ENCODE measurements around the gene SPATA21.
"Not testable (repeated sequence)": the region's sequence is repeated elsewhere in the genome, so short reads cannot be mapped to it uniquely, and the experiment has no call there.

The SPATA21 gene

DNA sequence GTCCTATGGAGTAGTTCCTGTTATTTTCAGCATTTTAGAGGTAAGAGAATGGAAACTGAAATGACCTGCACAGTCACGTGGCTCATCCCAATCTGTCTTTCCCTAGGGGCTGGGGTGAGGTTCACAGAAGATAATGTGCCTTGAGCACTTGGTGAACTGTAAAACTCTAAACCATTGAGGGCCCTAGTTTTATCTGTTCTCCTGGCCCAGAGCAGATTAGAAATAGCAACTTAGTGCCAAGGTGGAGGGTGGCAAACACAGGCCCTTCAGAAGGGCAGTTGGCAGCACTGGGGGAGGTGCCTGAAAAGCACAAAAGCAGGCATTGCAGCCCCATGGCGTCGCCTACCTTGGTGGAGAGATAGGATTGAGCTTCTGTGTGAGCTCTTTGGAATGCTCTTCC lies 17.7 kb upstream of the SPATA21 start:
- DNase-seq (ENCODE audit: insufficient read length, low spot score); FAIRE-seq: not testable (repeated sequence)

DNA sequence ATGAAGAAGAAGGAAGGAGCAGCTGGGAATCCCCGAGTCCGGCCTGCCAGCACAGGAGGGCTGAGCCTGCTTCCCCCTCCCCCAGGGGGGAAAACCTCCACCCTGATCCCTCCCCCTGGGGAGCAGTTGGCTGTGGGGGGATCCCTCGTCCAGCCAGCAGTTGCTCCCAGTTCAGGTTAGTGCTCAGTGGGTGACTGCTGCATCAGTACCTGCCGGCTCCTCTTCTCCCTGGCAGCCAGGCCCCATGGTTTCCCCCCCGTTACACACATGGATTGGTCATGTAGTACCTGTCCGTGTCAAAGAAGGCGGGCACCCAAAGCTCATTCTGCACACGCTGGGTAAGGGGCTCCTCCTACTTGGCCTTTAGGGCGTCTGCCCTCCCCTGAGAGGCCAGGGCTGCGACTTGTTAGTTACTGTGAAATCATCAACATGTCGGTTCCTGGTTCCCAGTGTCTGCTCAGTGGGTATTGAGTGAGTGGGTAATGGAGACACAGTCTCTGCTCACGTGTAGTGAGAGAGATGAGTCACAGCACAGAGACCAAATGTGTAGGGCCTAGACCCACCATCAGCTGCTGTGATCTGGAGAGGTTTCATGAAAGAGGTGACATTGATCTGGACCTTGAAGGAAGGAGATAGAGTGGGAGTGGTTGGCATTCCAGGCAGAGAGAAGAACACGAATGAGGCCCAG lies 14.8 kb upstream of the SPATA21 start:
- no peak for FAIRE-seq
- DNase-seq (ENCODE audit: insufficient read length, low spot score), result no peak

- FAIRE-seq, result no peak
These were observed 13.7 kb upstream of the SPATA21 start for GRCh38 chr1:16450863-16451481.

GRCh38 chr1:16449666-16450065 lies 12.4 kb upstream of the SPATA21 start:
- no peak for DNase-seq (ENCODE audit: insufficient read length, low spot score)
- no peak for FAIRE-seq

More at GRCh38 chr1:16450863-16451481, 13.7 kb upstream of the SPATA21 start:
- no peak for DNase-seq (ENCODE audit: insufficient read length, low spot score)

DNA sequence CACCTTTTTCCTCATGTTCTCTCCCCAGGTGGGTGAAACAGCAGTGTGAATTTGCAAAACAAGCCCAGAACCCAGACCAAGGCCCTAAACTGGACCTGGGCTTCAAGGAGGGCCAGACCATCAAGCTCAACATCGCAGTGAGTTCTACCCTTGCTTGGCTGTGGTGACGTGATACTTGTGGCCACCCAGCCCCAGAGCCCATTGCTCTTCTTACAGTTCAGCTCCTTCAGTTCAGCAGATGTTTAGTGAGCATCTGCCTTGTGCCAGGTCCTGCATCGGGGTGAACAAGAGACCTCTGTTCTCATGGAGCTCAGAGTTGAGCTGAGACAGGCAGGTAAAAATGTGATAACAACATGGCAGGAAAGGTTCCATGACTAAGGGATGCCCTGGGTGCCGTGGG lies 11.8 kb upstream of the SPATA21 start:
- FAIRE-seq (no peak), DNase-seq (ENCODE audit: insufficient read length, low spot score) (no peak)

GRCh38 chr1:16447641-16448040 lies 10.4 kb upstream of the SPATA21 start:
- FAIRE-seq (no peak), DNase-seq (ENCODE audit: insufficient read length, low spot score) (no peak)

GRCh38 chr1:16446116-16446515 lies 8.9 kb upstream of the SPATA21 start:
- FAIRE-seq, result no peak

GRCh38 chr1:16445052-16445451 lies 7.8 kb upstream of the SPATA21 start:
- DNase-seq (ENCODE audit: insufficient read length, low spot score), result no peak
- no peak for FAIRE-seq

More at GRCh38 chr1:16446116-16446515, 8.9 kb upstream of the SPATA21 start:
- no peak for DNase-seq (ENCODE audit: insufficient read length, low spot score)

DNA sequence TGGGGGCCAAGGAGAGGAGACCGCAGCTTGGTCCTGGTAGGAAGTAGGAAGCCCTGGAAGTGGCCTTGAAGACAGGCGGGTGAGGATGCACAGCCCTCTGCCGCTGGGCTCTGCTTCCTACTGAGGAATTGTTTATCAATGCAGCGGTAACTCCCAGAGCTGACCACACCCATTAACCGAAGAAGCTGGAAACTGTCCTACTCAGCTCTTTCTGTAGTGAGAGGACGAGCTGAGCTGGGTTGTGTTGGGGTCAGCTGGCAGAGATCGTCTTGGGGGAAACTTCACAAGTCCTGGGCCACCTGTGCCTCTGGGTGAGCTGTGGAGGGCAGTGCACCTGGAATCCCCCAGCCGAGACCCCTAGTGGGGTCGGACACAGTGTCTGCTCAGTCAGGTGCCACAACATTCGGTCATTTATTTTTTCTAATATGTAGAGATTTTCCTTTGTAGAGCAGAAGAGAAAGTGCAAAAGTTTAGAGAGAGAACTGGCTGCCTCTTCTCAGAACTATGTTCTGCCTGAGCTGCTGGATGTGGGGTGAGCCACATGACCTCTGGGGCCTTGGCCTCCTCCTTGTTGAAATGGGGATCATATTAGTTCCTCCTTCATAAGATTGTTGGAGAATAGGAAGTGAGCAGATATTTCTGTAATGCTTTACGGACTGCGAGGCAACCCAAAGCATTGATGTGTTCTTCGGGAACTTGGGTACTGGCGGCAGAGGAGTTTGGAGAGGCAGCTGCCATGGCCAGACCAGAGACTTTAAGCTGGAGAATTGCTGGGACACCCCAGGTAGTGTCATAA lies 6.9 kb upstream of the SPATA21 start:
- FAIRE-seq (no peak), DNase-seq (ENCODE audit: insufficient read length, low spot score) (no peak)

DNA sequence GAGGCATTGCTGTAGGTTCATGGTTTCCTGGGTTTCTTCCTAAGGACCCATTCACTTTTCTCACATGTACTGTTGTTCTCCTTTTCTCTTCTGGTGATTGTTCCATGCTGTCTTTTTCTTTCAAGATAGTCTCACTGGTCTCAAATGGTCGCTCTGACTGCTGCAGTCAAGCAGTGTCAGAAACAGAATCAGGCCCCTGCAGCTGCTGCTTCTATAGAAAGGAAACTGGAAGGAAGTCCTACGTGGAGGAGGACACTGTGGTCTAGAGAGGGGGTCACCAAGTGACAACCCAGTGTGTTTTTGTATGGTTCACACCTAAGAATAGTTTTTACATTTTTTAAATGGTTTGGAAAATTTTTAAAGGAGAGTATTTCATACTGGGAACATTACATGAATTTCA lies 5.7 kb upstream of the SPATA21 start:
- DNase-seq (ENCODE audit: insufficient read length, low spot score) (no peak), FAIRE-seq (no peak)

DNA sequence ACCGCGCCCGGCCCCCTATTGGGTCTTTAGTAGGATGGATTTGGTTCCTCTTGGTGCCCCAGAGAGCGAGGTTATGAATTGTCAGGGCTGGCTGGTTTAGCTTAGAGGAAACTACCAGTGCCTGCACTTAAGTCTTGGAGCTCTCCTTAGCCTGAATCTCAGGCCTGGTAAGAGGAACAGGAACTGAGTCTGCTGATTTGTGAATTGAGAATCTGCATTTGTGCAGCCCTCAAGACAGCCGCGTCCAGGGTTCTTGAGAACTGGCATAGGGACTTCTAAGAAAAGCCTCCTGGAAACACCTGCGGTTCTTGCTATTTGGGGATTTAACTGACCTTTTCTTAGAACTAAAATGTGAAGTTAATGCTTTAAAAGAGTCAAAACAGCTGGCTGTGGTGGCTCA lies 5.0 kb upstream of the SPATA21 start:
- DNase-seq (ENCODE audit: insufficient read length, low spot score), result no peak
- no peak for FAIRE-seq

- DNase-seq (ENCODE audit: insufficient read length, low spot score) (no peak), FAIRE-seq (no peak)
These were observed 4.0 kb upstream of the SPATA21 start for GRCh38 chr1:16441282-16441665.

GRCh38 chr1:16440470-16441281 lies 3.5 kb upstream of the SPATA21 start, which contains the start of gene NECAP2:
TSS of gene NECAP2 (plus strand) at chr1:16440724. CDS start at chr1:16440762, 38 bp downstream.
- FAIRE-seq (peak; percentile 60), DNase-seq (ENCODE audit: insufficient read length, low spot score) (peak; percentile 91)

GRCh38 chr1:16440131-16440469 lies 2.9 kb upstream of the SPATA21 start:
- no peak for FAIRE-seq
- no peak for DNase-seq (ENCODE audit: insufficient read length, low spot score)

GRCh38 chr1:16438924-16439323 lies 1.7 kb upstream of the SPATA21 start:
- FAIRE-seq (no peak), DNase-seq (ENCODE audit: insufficient read length, low spot score) (no peak)

DNA sequence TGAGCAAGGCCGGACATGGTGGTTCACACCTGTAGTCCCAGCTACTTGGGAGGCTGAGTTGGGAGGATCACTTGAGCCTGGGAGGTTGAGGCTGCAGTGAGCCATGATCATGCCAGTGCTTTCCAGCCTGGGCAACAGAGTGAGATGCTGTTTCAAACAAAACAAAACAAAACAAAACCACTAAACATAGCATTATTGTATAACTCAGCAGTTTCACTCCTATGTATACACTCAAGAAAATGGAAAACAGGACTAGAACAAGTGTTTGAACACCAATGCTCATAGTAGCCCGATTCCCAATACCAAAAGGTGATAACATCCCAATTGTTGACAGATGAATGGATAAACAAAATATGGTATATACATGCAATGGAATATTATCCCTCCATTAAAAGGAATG lies 1.3 kb upstream of the SPATA21 start:
- DNase-seq (ENCODE audit: insufficient read length, low spot score) (no peak), FAIRE-seq (no peak)

DNA sequence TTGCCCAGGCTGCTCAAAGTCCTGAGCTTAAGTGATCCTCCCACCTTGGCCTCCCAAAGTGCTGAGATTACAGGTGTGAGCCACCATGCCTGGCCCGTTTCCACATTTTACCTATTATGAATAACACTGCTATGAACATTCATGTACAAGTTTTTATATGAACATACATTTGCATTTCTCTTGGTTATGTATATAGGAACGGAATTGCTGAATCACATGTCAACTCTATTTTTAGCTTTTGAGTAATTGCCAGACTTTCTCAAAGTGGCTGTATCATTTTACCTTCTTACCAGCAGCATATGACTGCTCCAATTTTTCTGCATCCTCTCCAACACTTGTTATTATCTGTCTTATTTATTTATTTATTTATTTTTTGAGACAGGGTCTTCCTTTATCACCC lies 2.7 kb downstream of the SPATA21 start:
- DNase-seq (ENCODE audit: insufficient read length, low spot score) (no peak), FAIRE-seq (no peak)

- DNase-seq (ENCODE audit: insufficient read length, low spot score), result no peak
- no peak for FAIRE-seq
These were observed 3.2 kb downstream of the SPATA21 start for GRCh38 chr1:16434007-16434406.

GRCh38 chr1:16433030-16433429 lies 4.2 kb downstream of the SPATA21 start:
- DNase-seq (ENCODE audit: insufficient read length, low spot score) (no peak), FAIRE-seq (no peak)

DNA sequence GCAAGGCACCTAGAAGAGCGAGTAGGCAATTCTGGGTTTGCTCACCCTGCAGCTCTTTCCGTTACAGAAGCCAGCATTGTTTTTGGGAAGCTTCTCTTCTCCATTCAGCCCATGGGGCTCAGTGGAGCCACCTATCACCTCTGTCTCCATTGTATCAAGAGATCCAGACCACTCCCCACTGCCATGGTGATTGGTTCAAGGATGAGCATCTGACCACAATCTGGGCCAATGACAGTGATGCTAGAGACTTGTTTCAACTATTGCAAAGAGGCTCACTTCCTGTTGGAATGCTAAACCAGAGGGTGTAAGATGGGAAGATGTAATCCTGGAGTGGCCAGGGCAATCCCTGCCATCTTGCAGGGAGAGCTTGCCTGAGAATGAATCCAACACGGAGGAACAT lies 6.6 kb downstream of the SPATA21 start:
- DNase-seq (ENCODE audit: insufficient read length, low spot score) (peak; percentile 15), FAIRE-seq (no peak)
